Measurements from ENCODE around the gene PPP3R1. TPM values are rescaled to one million over a fixed set of nuclear protein-coding genes. Genes with fewer than 3 reads are reported as not detected.

PPP3R1 gene
- total RNA-seq, 3 donors from 2014 or later (not counting 1 experiment from before 2014, with no cell fraction given) = 77.8 to 86.2 (median 79.9) TPM

GRCh38 chr2:68251855-68252399 lies 405 bp downstream of the PPP3R1 start:
- H3K9me3 Mint-ChIP-seq = no peaks in the 10 kb centered on the region
- Histone ChIP-seq H3K36me3 (ENCODE audit: control insufficient read depth, insufficient read depth, low read length) (no peaks in the 10 kb centered on the region), H3K27ac (ENCODE audit: low read length) (peak overlapping the region; percentile 95), H3K4me1 (ENCODE audit: control insufficient read depth, insufficient read depth, low read length) (peaks cover 12% of the 10 kb centered on the region), H3K4me3 (ENCODE audit: low read length) (peak overlapping the region; percentile 80), H3K27me3 (ENCODE audit: control insufficient read depth, insufficient read depth, low read length) (no peaks in the 10 kb centered on the region), H3K9me3 (ENCODE audit: control insufficient read depth, insufficient read depth, low read length) (no peaks in the 10 kb centered on the region)
- peaks cover 8% of the 10 kb centered on the region for H3K36me3 Mint-ChIP-seq
- WGBS (ENCODE audit: insufficient coverage) = under 1% methylated on average over 78 of the region's 78 CpGs
- H3K4me3 Mint-ChIP-seq = peak overlapping the region; percentile 94
- ATAC-seq = peak; percentile 3 to 10 (median 5)
- TF ChIP-seq CTCF (IDR thresholded peaks at IDR 0.05) = no peak
- H3K4me1 Mint-ChIP-seq = peaks cover 28 to 41% of the 10 kb centered on the region in 2 donors
- peak overlapping the region in 1 of 2 donors; percentile 97 for H3K27ac Mint-ChIP-seq
- peaks cover 0 to 3% of the 10 kb centered on the region in 2 donors for H3K27me3 Mint-ChIP-seq (ENCODE audit: low read depth in 2 of 2)
- intact Hi-C loops (cut with micrococcal nuclease) = loop anchor here (1.0 to 5.0 kb wide), 5 partner anchors 55 to 189 kb away; partner anchors contain the start of genes PLEK and PNO1
- DNase-seq = peak; percentile 58 to 66

GRCh38 chr2:68251187-68251854 lies 1.0 kb downstream of the PPP3R1 start:
- DNase-seq (peak; percentile 62 to 93), ATAC-seq (peak; percentile 65 to 79 (median 66))
- H3K9me3 Mint-ChIP-seq = no peaks in the 10 kb centered on the region
- peaks cover 28 to 41% of the 10 kb centered on the region in 2 donors for H3K4me1 Mint-ChIP-seq
- intact Hi-C loops (cut with micrococcal nuclease) = loop anchor here (1.0 to 5.0 kb wide), 3 partner anchors 55 to 190 kb away; partner anchors contain the start of gene PLEK
- peaks cover 8% of the 10 kb centered on the region for H3K36me3 Mint-ChIP-seq
- peak; percentile 69 for TF ChIP-seq CTCF (IDR thresholded peaks at IDR 0.05)
- H3K4me3 Mint-ChIP-seq = peak overlapping the region; percentile 94
- Histone ChIP-seq H3K27ac (ENCODE audit: low read length) (peak overlapping the region; percentile 95), H3K4me3 (ENCODE audit: low read length) (peak overlapping the region; percentile 80), H3K9me3 (ENCODE audit: control insufficient read depth, insufficient read depth, low read length) (no peaks in the 10 kb centered on the region), H3K36me3 (ENCODE audit: control insufficient read depth, insufficient read depth, low read length) (no peaks in the 10 kb centered on the region), H3K4me1 (ENCODE audit: control insufficient read depth, insufficient read depth, low read length) (peaks cover 15% of the 10 kb centered on the region), H3K27me3 (ENCODE audit: control insufficient read depth, insufficient read depth, low read length) (no peaks in the 10 kb centered on the region)
- WGBS (ENCODE audit: insufficient coverage) = under 1% methylated on average over 39 of the region's 41 CpGs
- peaks cover 0 to 3% of the 10 kb centered on the region in 2 donors for H3K27me3 Mint-ChIP-seq (ENCODE audit: low read depth in 2 of 2)
- H3K27ac Mint-ChIP-seq = peak overlapping the region in 1 of 2 donors; percentile 97

- peak overlapping the region; percentile 95 for H3K27ac ChIP-seq (ENCODE audit: low read length)
- no peak for TF ChIP-seq CTCF (IDR thresholded peaks at IDR 0.05)
- Mint-ChIP-seq H3K27ac (peak overlapping the region in 1 of 2 donors; percentile 97), H3K9me3 (no peaks in the 10 kb centered on the region), H3K4me1 (peaks cover 28 to 37% of the 10 kb centered on the region in 2 donors), H3K27me3 (ENCODE audit: low read depth in 2 of 2) (peaks cover 0 to 3% of the 10 kb centered on the region in 2 donors), H3K4me3 (peak overlapping the region; percentile 94), H3K36me3 (peaks cover 8% of the 10 kb centered on the region)
- no peak for DNase-seq
- no peak for ATAC-seq
- H3K4me1 ChIP-seq (ENCODE audit: control insufficient read depth, insufficient read depth, low read length) = peaks cover 20% of the 10 kb centered on the region
- H3K4me3 ChIP-seq (ENCODE audit: low read length) = peak overlapping the region; percentile 80
- no peaks in the 10 kb centered on the region for H3K9me3 ChIP-seq (ENCODE audit: control insufficient read depth, insufficient read depth, low read length)
- 5% methylated on average over 15 of the region's 15 CpGs for WGBS (ENCODE audit: insufficient coverage)
- intact Hi-C loops (cut with micrococcal nuclease) = loop anchor here (1.0 to 5.0 kb wide), 3 partner anchors 54 to 191 kb away; partner anchors contain the start of gene PLEK
- H3K36me3 ChIP-seq (ENCODE audit: control insufficient read depth, insufficient read depth, low read length) = no peaks in the 10 kb centered on the region
- no peaks in the 10 kb centered on the region for H3K27me3 ChIP-seq (ENCODE audit: control insufficient read depth, insufficient read depth, low read length)
Observed at GRCh38 chr2:68250652-68251186, 1.6 kb downstream of the PPP3R1 start.

Data from natural killer cell (primary cell).